H9 (cell line): ENCODE results near the gene KIF6. TPM values are rescaled to one million over a fixed set of nuclear protein-coding genes. Genes with fewer than 3 reads are reported as not detected.

ENCODE experiments used
- DNase-seq: peaks from one replicate; pipeline ENCODE4 v3.0.0-alpha.2; 2017
- H2AFZ ChIP-seq: one replicate; pipeline ENCODE4 v1.6.1; 2013; ENCODE audit warnings: mild to moderate bottlenecking, low read length, control low read depth, moderate library complexity
- H2AK5ac ChIP-seq: 2 replicates; pipeline ENCODE4 v1.6.1; 2013; ENCODE audit warnings: low read length, control low read depth, mixed read lengths; ENCODE audit not compliant: insufficient read length
- H2BK120ac ChIP-seq: one replicate; pipeline ENCODE4 v1.6.1; 2013; ENCODE audit warnings: low read depth, mild to moderate bottlenecking, low read length, control low read depth, inconsistent platforms; ENCODE audit not compliant: poor library complexity, severe bottlenecking
- H2BK12ac ChIP-seq: 2 replicates; pipeline ENCODE4 v1.6.1; 2013; ENCODE audit warnings: low read length, control low read depth, mixed read lengths, low read depth; ENCODE audit not compliant: insufficient read length
- H2BK15ac ChIP-seq: 2 replicates; pipeline ENCODE4 v1.6.1; 2013; ENCODE audit warnings: low read depth, low read length, control low read depth
- H2BK20ac ChIP-seq: one replicate; pipeline ENCODE4 v1.6.1; 2013; ENCODE audit warnings: low read depth, mild to moderate bottlenecking, low read length, control low read depth, inconsistent platforms; ENCODE audit not compliant: poor library complexity, severe bottlenecking
- H2BK5ac ChIP-seq: 2 replicates; pipeline ENCODE4 v1.6.1; 2013; ENCODE audit warnings: low read length, control low read depth, mixed read lengths; ENCODE audit not compliant: insufficient read length
- H3K14ac ChIP-seq: 2 replicates; pipeline ENCODE4 v1.6.1; 2013; ENCODE audit warnings: low read length, control low read depth; ENCODE audit not compliant: insufficient read depth
- H3K18ac ChIP-seq: 2 replicates; pipeline ENCODE4 v1.6.1; 2013; ENCODE audit warnings: low read depth, mild to moderate bottlenecking, mixed read lengths, low read length, control low read depth; ENCODE audit not compliant: insufficient read length
- H3K23ac ChIP-seq: 2 replicates; pipeline ENCODE4 v1.6.1; 2013; ENCODE audit warnings: low read length, control low read depth, mixed read lengths, low read depth; ENCODE audit not compliant: insufficient read length
- H3K23me2 ChIP-seq: 2 replicates; pipeline ENCODE4 v1.6.1; 2013; ENCODE audit warnings: low read depth, mild to moderate bottlenecking, mixed read lengths, low read length, control low read depth; ENCODE audit not compliant: insufficient read length, poor library complexity, severe bottlenecking
- H3K27ac ChIP-seq: 2 replicates; pipeline ENCODE4 v1.5.1; 2013; ENCODE audit warnings: low read length, control low read depth, mixed read lengths, low read depth; ENCODE audit not compliant: insufficient read length
- H3K27me3 ChIP-seq: 2 replicates; pipeline ENCODE4 v1.6.1; 2013; ENCODE audit warnings: low read length, control low read depth, inconsistent platforms; ENCODE audit not compliant: insufficient read depth
- H3K4ac ChIP-seq: 2 replicates; pipeline ENCODE4 v1.6.1; 2013; ENCODE audit warnings: low read depth, mild to moderate bottlenecking, control low read depth, inconsistent platforms, low read length, moderate library complexity
- H3K4me1 ChIP-seq: 2 replicates; pipeline ENCODE4 v1.6.1; 2013; ENCODE audit warnings: low read length, control low read depth, inconsistent platforms; ENCODE audit not compliant: insufficient read depth
- H3K4me2 ChIP-seq: 2 replicates; pipeline ENCODE4 v1.6.1; 2013; ENCODE audit warnings: low read length, control low read depth, mixed read lengths; ENCODE audit not compliant: insufficient read length, insufficient read depth
- H3K56ac ChIP-seq: 2 replicates; pipeline ENCODE4 v1.6.1; 2013; ENCODE audit warnings: low read depth, mild to moderate bottlenecking, mixed read lengths, low read length, control low read depth; ENCODE audit not compliant: insufficient read length
- H3K79me1 ChIP-seq: 2 replicates; pipeline ENCODE4 v1.6.1; 2013; ENCODE audit warnings: low read depth, mild to moderate bottlenecking, moderate library complexity, low read length, control low read depth, inconsistent platforms; ENCODE audit not compliant: insufficient read depth, poor library complexity, severe bottlenecking
- H3K79me2 ChIP-seq: 2 replicates; pipeline ENCODE4 v1.6.1; 2013; ENCODE audit warnings: low read length, control low read depth, inconsistent platforms; ENCODE audit not compliant: insufficient read depth
- H3K9ac ChIP-seq: 2 replicates; pipeline ENCODE4 v1.6.1; 2013; ENCODE audit warnings: low read length, control low read depth, mixed read lengths; ENCODE audit not compliant: insufficient read length; ENCODE audit errors: extremely low read depth
- H3K9me3 ChIP-seq: one replicate; pipeline ENCODE4 v1.6.1; 2013; ENCODE audit warnings: low read depth, low read length, inconsistent platforms; ENCODE audit not compliant: control insufficient read depth
- H3T11ph ChIP-seq: one replicate; pipeline ENCODE4 v1.6.1; 2013; ENCODE audit warnings: mild to moderate bottlenecking, low read length, control low read depth, inconsistent platforms
- H4K20me1 ChIP-seq: one replicate; pipeline ENCODE4 v1.6.1; 2013; ENCODE audit not compliant: control insufficient read depth, insufficient read length, insufficient read depth
- H4K5ac ChIP-seq: 2 replicates; pipeline ENCODE4 v1.6.1; 2013; ENCODE audit warnings: low read depth, mild to moderate bottlenecking, mixed read lengths, low read length, control low read depth; ENCODE audit not compliant: insufficient read length
- H4K8ac ChIP-seq: replicated peaks from 2 replicates; pipeline ENCODE4 v1.6.1; 2013; ENCODE audit warnings: low read length, control low read depth, mixed read lengths, low read depth; ENCODE audit not compliant: insufficient read length
- H4K91ac ChIP-seq: 2 replicates; pipeline ENCODE4 v1.6.1; 2013; ENCODE audit warnings: low read depth, mild to moderate bottlenecking, moderate library complexity, mixed read lengths, low read length, control low read depth; ENCODE audit not compliant: insufficient read length
- H3K27ac Mint-ChIP-seq, 3 experiments: 2 replicates in 2 of 3; 3 replicates in 1 of 3; pipeline ENCODE4 v1.8.0; 2020 to 2021; ENCODE audit warnings: mixed read lengths in 3 of 3, mild to moderate bottlenecking in 1 of 3, moderate library complexity in 1 of 3
- H3K27me3 Mint-ChIP-seq: 2 replicates; pipeline ENCODE4 v1.8.0; 2021; ENCODE audit warnings: low read depth, mild to moderate bottlenecking, moderate library complexity, mixed read lengths
- H3K36me3 Mint-ChIP-seq, 3 experiments: 2 replicates in 2 of 3; 3 replicates in 1 of 3; pipeline ENCODE4 v1.8.0; 2020 to 2021; ENCODE audit warnings: low read depth in 3 of 3, mixed read lengths in 3 of 3; ENCODE audit not compliant: insufficient read depth in 1 of 3
- H3K4me1 Mint-ChIP-seq, 2 experiments: 2 replicates each; pipeline ENCODE4 v1.8.0; 2020; ENCODE audit warnings: mixed read lengths in 2 of 2
- H3K4me3 Mint-ChIP-seq, 2 experiments: 2 replicates in 1 of 2; 3 replicates in 1 of 2; pipeline ENCODE4 v1.8.0; 2020 to 2021; ENCODE audit warnings: mild to moderate bottlenecking in 2 of 2, mixed read lengths in 2 of 2, moderate library complexity in 1 of 2
- H3K9me3 Mint-ChIP-seq, 2 experiments: 2 replicates in 1 of 2; 3 replicates in 1 of 2; pipeline ENCODE4 v1.8.0; 2020; ENCODE audit warnings: mild to moderate bottlenecking in 2 of 2, mixed read lengths in 2 of 2, moderate library complexity in 1 of 2
- CTCF ChIP-seq: fragments of 200-600 bp; sonication (generic); conservative IDR thresholded peaks from 3 replicates; pipeline ENCODE4 v1.8.0; 2021; ENCODE audit warnings: antibody characterized with exemption, mild to moderate bottlenecking
- WGBS: extraction: QIAGEN DNeasy Blood & Tissue Kit; methylation state at CpG from one replicate; pipeline ENCODE4 v1.1.7; 2013; ENCODE audit warnings: missing lambda C conversion rate, low lambda C conversion rate, mixed read lengths; ENCODE audit not compliant: insufficient read length; ENCODE audit errors: extremely low coverage; 5-methylcytosine and 5-hydroxymethylcytosine counted together
- total RNA-seq: library from RNA; stranded (reverse); gene quantifications from 2 replicates; pipeline ENCODE4 v1.2.1, GENCODE V29; 2021

KIF6 gene
- total RNA-seq, 1 experiment from 2014 or later: 0.63 TPM

- H3K4me3 Mint-ChIP-seq: no peak overlapping the region
- Histone ChIP-seq H3K79me1 (no peaks in the 10 kb centered on the region), H3K56ac (no peak overlapping the region), H3K23me2 (no peaks in the 10 kb centered on the region), H2BK20ac (no peak overlapping the region), H3K9ac (no peak overlapping the region), H4K91ac (no peak overlapping the region), H2BK12ac (no peak overlapping the region), H2BK120ac (no peak overlapping the region), H2AFZ (no peak overlapping the region), H3K4me1 (no peaks in the 10 kb centered on the region), H2AK5ac (no peak overlapping the region), H3K4ac (no peak overlapping the region), H4K5ac (no peak overlapping the region), H3K79me2 (no peaks in the 10 kb centered on the region), H3K18ac (no peak overlapping the region), H3K9me3 (no peaks in the 10 kb centered on the region), H3K27ac (no peak overlapping the region), H3K14ac (no peak overlapping the region), H3T11ph (no peak overlapping the region), H2BK5ac (no peak overlapping the region), H2BK15ac (no peak overlapping the region), H4K8ac (no peak overlapping the region), H3K27me3 (no peaks in the 10 kb centered on the region), H4K20me1 (no peaks in the 10 kb centered on the region), H3K23ac (no peak overlapping the region), H3K4me2 (no peak overlapping the region)
- H3K27ac Mint-ChIP-seq: no peak overlapping the region
- DNase-seq: no peak
- peaks cover 6% of the 10 kb centered on the region for H3K27me3 Mint-ChIP-seq
- WGBS: no CpG with 5 or more reads among the region's 2 CpGs
- no peaks in the 10 kb centered on the region for H3K36me3 Mint-ChIP-seq
- no peak for TF ChIP-seq CTCF
- H3K9me3 Mint-ChIP-seq: no peaks in the 10 kb centered on the region; a peak in 1 of 5 replicates
- peaks cover 19 to 22% of the 10 kb centered on the region in 2 experiments for H3K4me1 Mint-ChIP-seq
These were observed 442.4 kb downstream of the KIF6 start for GRCh38 chr6:39282774-39283173.
